Activated CD8-positive, alpha-beta memory T cell treated with anti-CD3 and anti-CD28 coated beads, Interleukin-2, amount 50 U/mL, for 1 hour (primary cell): ENCODE measurements around the gene ECT2L.

Experiments
- DNase-seq: peaks from one replicate; pipeline ENCODE4 v3.0.0-alpha.2; 2020; ENCODE audit errors: extremely low read depth

ECT2L gene

DNA sequence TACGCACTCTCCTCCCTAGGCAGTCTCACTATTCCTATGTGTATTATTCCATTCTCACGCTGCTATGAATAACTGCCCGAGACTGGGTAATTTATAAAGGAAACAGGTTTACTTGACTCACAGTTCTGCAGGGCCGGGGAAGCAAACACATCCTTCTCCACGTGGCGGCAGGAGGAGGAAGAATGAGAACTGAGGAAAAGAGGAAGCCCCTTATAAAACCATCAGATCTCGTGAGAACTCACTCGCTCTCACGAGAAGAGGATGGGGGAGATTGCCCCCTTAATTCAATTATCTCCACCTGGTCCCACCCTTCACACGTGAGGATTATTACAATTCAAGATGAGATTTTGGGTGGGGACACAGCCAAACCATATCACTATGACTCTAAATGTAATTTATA lies 61.9 kb downstream of the ECT2L start:
- no peak for DNase-seq

DNA sequence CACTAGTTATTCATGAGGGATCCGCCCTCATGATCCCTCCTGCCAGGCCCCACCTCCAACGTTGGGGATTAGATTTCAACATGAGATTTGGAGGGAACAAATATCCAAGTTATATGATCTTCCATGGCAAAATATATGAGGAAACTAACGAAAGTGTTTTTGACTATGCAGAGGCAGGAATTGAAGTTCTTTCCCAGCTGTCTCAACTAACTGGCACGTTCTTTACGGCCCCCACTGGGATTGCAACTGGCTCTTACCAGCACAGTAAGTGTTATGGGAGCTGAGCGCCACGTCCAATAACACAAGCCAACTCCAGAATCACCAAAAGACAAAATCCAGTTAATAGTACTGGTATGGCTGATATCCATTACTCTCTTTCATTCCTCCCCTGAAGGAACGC lies 66.6 kb downstream of the ECT2L start:
- no peak for DNase-seq

DNA sequence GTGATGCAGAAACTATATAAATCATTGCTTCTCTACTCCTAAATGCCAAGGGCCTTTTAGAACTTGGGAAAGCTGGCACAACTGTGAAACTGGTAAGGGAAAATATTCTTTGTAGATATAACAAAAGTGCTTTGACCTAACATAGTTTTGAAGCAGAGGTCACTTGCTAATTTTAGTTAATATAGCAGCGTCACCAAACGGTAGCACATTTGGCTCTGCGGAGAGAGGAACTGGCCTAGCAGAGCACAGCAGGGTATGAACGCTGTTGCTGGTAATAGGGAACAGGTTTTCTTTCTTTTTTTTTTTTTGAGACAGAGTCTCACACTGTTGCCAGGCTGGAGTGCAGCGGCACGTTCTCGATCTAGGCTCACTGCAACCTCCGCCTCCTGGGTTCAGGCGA lies 67.4 kb downstream of the ECT2L start:
- no peak for DNase-seq

DNA sequence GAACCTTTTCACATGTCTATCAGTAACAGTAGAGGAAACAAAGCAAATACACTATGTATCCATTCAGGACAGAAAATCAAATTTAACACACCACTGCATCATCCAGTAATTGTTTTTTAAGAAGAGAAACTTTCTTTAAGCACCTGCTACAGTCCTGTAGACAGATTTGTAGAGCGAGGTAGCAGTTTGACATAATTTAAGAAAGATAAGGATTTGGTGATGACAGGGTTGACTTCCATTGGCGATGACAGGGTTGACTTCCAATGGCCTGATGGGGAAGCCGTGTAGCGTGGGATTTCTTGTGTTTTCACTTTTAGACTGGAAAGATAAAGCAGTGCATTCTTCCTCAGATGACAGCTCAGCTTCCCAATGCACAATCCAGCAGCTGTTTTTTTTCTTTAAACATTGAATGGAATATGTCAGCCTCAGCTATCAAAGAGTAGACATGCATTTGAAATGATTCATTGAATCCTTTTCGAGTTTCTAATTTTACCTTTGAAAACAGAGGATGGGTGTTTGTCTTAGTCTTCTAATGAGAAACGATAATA lies 68.5 kb downstream of the ECT2L start:
- no peak for DNase-seq

DNA sequence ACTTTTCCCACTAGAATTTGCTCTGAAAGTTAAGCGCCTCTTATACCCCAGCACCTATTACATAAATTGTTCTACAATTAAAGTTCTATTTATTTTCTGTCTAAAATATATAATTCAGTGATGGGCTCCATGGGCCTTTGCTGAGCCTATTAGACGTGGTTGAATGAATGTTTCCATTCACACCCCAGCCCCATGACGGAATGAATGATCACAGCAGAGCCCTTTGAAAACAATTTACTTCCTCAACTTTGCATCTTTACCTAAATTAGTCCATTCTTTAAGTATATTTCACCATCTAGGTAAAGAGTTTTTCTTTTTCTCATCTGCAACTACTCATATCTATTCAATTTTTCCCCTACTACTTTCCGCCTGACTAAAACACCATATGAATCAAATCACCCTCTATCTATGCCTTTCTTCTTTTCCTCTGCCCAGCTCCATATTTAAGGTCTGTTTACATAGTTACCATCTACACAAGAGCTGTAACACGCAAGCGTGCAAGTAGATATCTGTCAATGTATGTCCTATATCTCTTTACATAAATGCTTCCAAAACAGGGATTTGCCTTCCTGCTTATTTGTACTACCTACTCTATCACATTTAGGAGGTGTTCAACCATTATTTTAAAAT lies 69.7 kb downstream of the ECT2L start:
- DNase-seq = no peak

DNA sequence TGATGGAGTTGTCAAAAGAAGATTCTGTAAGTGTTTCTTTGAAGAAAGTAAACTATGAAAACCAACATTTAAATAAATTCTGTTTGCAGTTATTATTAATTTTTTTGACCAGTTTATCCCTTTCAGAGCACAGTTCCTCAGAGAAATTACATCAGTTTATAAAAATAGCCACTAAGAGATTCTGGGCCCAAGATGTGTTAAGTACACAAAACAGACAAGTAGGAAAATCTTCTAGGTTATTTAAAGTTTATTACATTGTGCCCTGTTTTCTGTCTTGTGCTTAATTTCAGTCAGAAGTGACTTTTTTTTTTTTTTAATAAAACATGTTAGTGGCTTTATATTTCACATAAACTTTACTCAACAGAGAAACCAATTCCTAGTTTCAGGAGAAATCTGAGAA lies 72.3 kb downstream of the ECT2L start:
- DNase-seq = no peak

DNA sequence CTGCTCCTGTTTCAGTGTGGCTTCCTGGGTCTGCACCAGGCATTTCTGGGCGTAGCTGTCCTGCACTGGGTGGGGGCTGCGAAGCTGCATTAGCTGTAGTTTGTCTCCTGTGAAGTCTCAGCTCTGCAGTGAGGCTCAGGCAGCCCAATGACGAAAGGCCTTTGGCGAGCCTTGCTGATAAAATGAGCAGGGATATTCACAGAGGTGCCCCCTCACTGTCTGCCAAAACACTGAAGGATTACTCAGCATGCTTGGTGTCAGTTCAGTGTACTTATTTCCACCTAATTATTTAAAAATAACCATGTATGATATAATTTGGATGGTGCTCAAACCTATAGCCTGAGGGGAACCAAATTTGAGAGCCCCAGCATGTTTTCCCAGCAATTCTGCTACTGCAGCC lies 73.5 kb downstream of the ECT2L start:
- no peak for DNase-seq

DNA sequence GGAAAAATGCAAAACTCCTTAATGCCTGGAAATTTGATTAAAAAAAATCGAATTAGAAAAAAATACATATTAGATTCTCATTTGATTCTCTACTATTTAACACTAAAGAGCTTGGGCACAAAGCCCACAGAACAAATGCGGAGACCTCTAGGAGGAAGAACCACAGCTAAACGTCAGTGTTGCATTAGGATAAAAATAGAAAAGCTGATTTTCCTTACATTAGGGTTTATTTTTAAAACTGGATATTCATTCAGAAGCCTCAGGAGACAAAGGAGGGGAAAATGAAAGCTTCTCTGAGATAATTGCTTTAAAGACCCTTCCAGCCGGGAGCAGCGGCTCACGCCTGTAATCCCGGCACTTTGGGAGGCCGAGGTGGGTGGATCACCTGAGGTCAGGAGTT lies 77.3 kb downstream of the ECT2L start:
- no peak for DNase-seq

DNA sequence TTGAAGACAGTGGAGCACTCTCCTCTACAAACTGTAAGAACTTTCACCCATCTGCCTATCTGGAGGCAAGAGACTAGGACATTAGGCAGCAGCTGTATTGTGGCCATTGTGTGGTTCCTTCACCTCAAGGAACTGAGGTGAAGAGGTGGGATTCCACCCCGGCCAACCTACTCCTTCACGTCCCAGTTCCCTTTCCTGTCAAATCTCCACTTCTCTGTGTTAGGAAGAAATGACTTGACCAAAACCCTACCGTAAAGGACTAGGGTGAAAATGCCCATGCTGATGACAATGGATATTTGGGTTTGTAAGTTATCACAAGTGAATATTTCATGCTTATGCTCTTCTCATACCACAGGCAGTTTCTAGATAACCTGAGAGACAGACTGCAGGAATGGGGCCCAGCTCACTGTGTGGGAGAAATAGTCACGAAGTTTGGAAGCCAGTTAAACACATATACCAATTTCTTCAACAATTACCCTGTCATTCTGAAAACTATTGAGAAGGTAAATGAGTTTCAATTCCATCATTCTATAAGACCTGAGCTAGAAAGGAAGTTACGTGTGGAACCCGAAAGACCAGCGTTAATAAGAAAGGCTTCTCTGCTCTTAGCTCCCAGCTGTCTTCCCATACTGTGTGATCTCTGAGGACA lies 86.6 kb downstream of the ECT2L start:
- DNase-seq = no peak

DNA sequence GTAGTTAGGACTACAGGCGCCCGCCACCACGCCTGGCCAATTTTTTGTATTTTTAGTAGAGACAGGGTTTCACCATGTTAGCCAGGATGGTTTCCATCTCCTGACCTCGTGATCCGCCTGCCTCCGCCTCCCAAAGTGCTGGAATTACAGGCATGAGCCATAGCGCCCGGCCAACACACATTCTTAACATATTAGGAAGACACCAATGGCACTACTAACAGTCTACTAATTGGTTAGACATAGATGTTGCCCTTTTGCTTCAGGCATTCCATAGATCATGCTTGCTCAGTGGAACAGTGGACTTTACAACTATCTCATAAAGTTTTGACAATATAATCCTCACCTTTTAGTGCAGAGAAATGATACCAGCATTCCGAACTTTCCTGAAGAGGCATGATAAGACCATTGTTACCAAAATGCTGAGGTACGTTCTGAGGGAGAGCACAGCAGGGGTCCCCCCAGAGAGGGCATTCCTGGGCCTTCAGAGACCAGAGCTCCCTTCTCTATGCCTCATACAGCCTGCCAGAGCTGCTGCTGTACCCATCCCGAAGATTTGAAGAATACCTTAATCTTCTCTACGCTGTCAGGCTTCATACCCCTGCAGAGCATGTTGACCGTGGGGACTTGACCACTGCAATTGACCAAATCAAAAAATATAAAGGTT lies 89.4 kb downstream of the ECT2L start:
- DNase-seq = no peak

DNA sequence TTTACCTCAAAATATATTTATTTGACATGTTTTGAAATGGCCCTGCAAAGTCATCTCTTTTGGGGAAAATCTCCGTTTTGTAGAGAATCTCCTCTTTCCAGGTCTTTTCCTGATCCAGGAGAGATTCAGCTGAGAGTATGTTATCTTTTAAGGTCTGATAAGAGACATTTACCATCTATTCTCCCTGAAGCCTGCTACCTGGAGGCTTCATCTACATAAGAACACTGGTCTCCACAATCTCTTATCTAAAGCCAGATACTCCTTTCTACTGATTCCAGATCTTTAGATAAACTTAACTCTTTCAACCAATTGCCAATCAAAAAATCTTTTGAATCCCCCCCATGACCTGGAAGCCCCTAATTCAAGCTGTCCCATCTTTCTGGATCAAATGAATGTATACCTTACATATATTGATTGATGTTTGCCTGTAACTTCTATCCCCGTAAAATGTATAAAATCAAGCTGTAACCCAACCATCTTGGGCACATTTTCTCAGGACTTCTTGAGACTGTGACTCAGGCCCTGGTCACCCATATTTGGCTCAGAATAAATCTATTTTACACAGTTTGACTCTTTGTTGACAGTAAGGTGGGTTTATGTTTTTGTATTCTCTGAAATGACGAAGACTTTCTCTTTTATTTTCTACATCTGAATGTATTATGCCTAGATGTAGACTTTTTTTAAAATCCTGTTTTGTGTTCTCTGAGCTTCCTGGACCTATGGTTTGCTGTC lies 95.5 kb downstream of the ECT2L start:
- DNase-seq = no peak

DNA sequence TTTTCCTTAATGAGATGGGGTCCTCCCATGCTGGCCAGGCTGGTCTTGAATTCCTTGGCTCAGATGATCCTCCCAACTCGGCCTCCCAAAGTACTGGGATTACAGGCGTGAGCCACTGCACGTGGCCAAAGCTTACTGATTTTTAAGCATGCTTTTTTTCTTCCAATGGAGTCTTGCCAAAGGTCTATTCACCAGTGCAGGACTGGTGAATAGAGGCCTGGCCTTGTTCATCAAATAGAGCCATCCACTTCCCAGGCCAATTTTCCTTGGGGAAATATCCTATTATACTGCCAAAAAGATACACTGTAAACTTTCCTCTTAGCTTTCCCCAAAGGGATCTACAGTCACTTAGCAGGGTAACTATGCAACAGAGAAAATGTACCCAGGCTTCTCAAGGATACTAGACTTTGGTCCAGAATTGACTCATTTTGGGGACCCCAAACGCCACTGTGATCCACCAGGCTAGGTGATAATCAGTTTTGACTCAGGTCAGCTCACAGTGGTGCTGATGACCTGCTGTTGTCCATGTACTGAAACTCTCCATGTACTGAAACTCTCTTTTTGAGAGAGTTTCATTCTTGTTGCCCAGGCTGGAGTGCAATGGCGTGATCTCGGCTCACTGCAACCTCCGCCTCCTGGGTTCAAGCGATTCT lies 100.3 kb downstream of the ECT2L start:
- DNase-seq = no peak

DNA sequence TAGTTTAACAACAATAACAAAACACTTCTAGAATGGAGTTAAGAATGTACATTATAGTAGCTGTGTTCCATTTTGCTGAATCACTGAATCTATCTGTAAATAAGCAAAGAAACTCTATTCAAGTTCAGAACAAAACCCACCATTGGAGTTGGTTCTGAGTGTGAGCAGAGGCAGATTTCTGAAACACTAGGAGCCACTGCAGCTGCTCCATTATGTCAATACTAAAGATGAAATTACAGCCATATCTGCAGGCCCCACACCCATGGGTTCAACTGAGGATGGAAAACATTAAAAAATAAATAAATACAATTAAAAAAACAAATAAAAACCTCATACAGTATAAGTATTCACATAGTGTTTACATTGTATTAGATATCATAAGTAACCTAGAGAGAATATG lies 101.1 kb downstream of the ECT2L start:
- DNase-seq = no peak

DNA sequence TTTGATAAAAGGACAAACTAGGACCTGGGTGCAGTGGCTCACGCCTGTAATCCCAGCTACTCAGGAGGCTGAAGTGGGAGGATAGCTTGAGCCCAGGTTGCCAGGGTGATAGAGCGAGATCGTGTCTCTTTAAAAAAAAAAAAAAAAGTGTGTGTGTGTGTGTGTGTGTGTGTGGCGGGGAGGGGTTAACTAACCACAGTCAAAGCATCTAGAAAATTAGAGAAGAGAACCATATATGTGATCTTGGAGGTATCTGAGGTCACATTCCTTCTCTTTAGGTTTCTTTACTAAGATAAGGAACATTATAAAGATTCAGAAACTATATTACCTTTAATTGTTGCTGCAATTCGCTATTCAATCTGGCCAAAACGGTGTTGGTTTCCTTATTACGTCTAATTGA lies 111.3 kb downstream of the ECT2L start:
- DNase-seq = no peak

DNA sequence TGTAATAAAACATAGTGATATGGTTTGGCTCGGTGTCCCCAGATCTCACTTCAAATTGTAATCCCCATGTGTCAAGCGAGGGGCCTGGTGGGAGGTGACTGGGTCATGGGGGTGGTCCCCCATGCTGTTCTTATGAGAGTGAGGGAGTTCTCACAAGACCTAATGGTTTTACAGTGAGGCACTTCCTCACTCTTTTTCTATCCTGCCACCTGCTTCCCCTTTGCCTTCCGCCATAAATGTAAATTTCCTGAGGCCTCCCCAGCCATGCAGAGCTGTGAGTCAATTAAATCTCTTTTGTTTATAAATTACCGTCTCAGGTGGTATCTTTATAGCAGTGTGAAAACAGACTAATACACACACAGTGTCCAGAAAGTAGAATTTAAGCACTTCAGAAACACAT lies 113.6 kb downstream of the ECT2L start:
- no peak for DNase-seq

DNA sequence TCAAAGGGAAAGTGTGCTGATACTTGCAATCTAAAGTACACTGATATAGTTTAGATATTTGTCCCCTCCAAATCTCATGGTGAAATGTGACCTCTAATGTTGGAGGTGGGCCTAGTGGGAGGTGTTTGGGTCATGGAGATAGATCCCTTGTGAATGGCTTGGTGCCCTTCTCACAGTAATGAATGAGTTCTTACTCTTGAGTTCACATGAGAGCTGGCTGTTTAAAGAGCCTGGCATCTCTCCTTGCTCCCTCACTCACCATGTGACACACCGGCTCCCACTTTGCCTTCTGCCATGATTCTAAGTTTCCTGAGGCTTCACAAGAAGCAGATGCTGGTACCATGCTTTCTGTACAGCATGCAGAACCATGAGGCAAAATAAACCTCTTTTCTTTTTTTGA lies 114.1 kb downstream of the ECT2L start:
- DNase-seq = no peak

DNA sequence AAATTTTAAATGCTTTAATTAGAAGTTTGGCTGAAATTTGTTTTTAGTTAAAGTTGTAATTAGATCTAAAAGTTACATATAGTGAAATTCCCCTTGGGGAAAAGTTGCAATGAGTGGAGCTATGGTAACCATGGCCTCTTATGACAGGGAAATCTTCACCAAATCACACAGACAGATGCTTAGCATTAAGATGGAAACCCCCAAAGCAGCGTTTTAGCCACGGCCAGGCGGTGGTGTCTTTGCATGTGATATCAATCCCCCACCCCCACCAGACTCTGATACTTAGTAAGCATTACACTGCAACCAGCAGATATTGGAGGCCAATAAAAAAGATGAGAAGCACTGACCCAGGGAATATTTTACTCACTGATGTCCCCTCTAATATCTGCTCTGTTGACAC lies 116.4 kb downstream of the ECT2L start:
- DNase-seq = no peak

DNA sequence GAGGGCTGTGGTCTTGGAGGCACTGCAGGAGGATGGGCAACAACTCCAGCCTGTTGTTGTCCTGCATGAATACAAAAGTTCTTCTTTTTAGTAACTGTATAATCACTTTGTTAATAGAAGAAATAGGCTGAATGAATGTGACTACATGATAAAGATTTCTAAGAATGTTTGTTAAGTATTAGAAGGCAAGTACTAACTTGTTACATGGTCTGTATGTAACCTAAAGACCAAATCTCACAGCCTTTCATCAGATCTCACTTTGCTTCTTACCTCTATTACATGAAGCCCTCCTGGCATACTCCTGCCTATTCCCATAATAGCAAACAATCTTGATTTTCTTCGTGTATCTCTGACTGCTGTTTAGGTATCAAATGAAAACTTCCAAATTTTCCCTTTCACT lies 118.8 kb downstream of the ECT2L start:
- no peak for DNase-seq

DNA sequence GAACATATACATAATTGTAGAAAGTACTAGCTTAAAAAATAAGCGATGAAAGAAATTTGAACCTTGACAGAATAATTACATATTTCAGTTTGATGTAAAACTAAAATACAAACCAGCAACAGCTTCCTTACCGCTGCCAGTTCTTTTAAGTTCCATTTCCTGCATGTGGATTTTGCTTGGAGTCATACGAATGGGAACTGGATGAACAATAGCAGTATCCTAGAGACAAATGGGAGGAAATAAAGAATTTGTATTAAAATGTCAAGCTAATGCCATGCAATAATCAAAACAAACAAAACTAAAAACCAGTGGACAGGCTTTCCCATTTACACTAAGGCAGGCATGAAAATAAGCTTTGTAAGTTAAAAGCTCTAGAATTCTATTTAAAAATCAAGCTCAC lies 125.0 kb downstream of the ECT2L start:
- no peak for DNase-seq

DNA sequence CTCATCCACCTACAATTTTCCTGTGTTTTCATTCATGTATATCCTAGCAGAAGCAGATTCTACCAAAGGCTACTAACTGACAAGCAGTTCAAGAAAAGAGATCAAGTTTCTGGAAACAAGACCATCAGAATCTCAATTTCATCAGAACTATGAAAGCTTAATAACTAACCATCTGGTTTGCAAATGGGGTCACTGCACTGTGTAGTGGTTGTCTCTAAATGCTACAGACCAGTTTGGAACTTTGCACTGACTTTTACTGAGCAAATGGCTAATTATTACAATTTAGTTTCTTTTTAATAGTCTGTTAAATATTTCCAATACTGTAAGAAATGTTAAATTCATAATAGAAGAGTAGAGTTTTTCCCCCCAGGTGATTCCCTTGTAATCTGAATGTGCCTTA lies 127.7 kb downstream of the ECT2L start:
- no peak for DNase-seq

DNA sequence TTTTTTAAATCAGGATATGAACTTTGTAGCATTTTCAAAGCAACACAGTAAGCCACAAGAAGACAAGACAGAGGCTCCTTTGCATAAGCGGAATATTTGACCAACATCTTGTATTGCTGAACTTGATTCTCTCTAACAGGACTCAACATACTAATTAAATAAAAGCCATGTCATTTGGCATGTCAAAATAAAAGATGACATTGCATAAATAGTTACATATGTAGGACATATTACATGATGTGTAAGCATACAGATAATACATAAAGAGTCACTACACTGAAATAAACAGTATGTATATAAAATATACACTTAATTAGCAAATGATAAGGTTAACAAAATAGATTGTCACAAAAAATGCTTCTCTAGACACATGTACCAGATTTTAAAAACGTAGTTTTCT lies 129.9 kb downstream of the ECT2L start:
- no peak for DNase-seq

DNA sequence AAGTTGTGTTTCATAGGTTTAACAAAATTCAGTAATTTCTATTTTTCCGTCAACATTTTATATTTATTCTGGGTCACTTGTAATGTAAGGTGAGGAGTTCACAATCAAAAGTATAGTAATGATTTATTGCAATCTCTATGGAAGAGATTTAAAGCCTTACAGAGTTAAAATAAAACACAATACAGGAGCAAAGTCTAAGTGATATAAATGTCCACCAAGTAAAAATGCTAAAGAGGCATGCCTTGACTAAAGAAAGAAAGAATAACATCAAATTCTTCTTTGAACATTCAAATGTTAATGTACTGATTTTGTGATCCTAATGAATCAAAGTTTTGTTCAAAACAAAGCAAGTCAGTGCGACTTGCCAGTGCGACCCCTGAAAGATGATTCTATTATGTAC lies 130.7 kb downstream of the ECT2L start:
- no peak for DNase-seq
